ENCODE results near the gene TKFC. TPM values are rescaled to one million over a fixed set of nuclear protein-coding genes. Genes with fewer than 3 reads are reported as not detected.

Gene TKFC
- total and polyA plus RNA-seq, 2 donors from 2014 or later, result 64.6 to 107 TPM

DNA sequence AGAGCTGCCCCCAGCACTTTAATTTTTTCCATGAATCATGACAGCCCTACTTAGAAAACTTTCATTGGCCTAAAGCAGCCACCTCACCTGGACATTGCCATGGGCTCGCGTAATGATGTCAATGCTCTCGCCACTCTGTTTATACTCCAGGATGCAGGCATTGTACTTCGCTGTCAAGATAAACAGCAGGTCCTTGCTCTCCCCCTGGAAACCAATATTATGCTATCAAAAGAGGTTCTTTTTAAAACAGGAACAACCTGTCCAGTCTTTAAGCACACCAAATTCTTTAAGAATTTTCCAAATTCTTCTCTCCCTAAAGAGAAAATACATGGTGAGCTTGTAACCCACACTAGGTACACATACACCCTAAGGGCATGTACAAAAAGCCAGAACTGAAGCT, 3.2 kb upstream of the TKFC start:
- Histone ChIP-seq H3K9me3 (ENCODE audit: control insufficient read depth in 2 of 3, insufficient read depth in 1 of 3, low read length in 3 of 3) (no peaks in the 10 kb centered on the region), H3K27ac (ENCODE audit: low read depth in 2 of 2, low read length in 2 of 2) (no peak overlapping the region), H3K36me3 (ENCODE audit: control insufficient read depth in 2 of 3, insufficient read depth in 3 of 3, low read length in 3 of 3) (peaks cover 5 to 40% (median 25%) of the 10 kb centered on the region in 3 donors), H3K4me3 (ENCODE audit: low read length in 3 of 3) (no peak overlapping the region), H3K9ac (ENCODE audit: low read length in 3 of 3) (no peak overlapping the region), H3K27me3 (ENCODE audit: control insufficient read depth, insufficient read depth, low read length) (no peaks in the 10 kb centered on the region), H3K4me1 (ENCODE audit: control insufficient read depth in 2 of 3, insufficient read depth in 2 of 3, low read depth in 1 of 3, low read length in 3 of 3) (peaks cover 4 to 23% (median 14%) of the 10 kb centered on the region in 3 donors)
- DNase-seq (no peak), FAIRE-seq (no peak)
- TF ChIP-seq, protein P1, sequence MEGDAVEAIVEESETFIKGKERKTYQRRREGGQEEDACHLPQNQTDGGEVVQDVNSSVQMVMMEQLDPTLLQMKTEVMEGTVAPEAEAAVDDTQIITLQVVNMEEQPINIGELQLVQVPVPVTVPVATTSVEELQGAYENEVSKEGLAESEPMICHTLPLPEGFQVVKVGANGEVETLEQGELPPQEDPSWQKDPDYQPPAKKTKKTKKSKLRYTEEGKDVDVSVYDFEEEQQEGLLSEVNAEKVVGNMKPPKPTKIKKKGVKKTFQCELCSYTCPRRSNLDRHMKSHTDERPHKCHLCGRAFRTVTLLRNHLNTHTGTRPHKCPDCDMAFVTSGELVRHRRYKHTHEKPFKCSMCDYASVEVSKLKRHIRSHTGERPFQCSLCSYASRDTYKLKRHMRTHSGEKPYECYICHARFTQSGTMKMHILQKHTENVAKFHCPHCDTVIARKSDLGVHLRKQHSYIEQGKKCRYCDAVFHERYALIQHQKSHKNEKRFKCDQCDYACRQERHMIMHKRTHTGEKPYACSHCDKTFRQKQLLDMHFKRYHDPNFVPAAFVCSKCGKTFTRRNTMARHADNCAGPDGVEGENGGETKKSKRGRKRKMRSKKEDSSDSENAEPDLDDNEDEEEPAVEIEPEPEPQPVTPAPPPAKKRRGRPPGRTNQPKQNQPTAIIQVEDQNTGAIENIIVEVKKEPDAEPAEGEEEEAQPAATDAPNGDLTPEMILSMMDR (IDR thresholded peaks at IDR 0.05; ENCODE audit: borderline replicate concordance, extremely low read depth, insufficient read depth), result no peak
- intact Hi-C loops (cut with DNase I), result no loop called here

DNA sequence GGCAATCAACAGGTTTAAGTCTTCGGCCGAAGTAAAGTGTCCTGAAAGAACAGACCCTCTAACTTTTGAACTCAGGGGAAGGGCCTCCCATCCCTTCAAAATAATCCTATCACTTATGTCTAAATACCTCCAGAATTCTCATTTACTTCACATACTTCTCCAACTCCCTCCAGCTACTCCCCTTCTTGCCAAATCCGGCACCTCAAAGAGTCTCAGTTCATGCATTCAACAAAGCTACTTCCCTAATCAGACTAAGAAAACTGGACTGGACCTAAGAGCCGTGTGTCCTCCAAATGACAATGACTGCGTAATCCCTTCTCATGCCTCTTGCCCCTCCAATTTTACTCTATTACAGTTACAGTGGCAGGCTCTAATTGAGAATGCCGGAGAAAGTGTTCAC, 1.4 kb upstream of the TKFC start:
- intact Hi-C loops (cut with DNase I), result no loop called here
- Histone ChIP-seq H3K27me3 (ENCODE audit: control insufficient read depth, insufficient read depth, low read length) (no peaks in the 10 kb centered on the region), H3K9me3 (ENCODE audit: control insufficient read depth in 2 of 3, insufficient read depth in 1 of 3, low read length in 3 of 3) (no peaks in the 10 kb centered on the region), H3K4me1 (ENCODE audit: control insufficient read depth in 2 of 3, insufficient read depth in 2 of 3, low read depth in 1 of 3, low read length in 3 of 3) (peaks cover 4 to 34% (median 17%) of the 10 kb centered on the region in 3 donors), H3K9ac (ENCODE audit: low read length in 3 of 3) (peak overlapping the region; percentile 77 to 92 (median 89)), H3K4me3 (ENCODE audit: low read length in 3 of 3) (peak overlapping the region; percentile 83 to 92 (median 84)), H3K27ac (ENCODE audit: low read depth in 2 of 2, low read length in 2 of 2) (no peak overlapping the region), H3K36me3 (ENCODE audit: control insufficient read depth in 2 of 3, insufficient read depth in 3 of 3, low read length in 3 of 3) (peaks cover 5 to 24% (median 12%) of the 10 kb centered on the region in 3 donors)
- TF ChIP-seq, protein P1 (IDR thresholded peaks at IDR 0.05; ENCODE audit: borderline replicate concordance, extremely low read depth, insufficient read depth), result no peak
- no peak for DNase-seq
- FAIRE-seq, result no peak

- TF ChIP-seq, protein P1 (IDR thresholded peaks at IDR 0.05; ENCODE audit: borderline replicate concordance, extremely low read depth, insufficient read depth), result no peak
- DNase-seq (peak in 3 of 5 donors; percentile 29 to 57 (median 42)), FAIRE-seq (no peak)
- peaks cover 5 to 22% (median 9%) of the 10 kb centered on the region in 3 donors for H3K36me3 ChIP-seq (ENCODE audit: control insufficient read depth in 2 of 3, insufficient read depth in 3 of 3, low read length in 3 of 3)
- peak overlapping the region; percentile 83 to 92 (median 84) for H3K4me3 ChIP-seq (ENCODE audit: low read length in 3 of 3)
- H3K4me1 ChIP-seq (ENCODE audit: control insufficient read depth in 2 of 3, insufficient read depth in 2 of 3, low read depth in 1 of 3, low read length in 3 of 3), result peaks cover 4 to 35% (median 17%) of the 10 kb centered on the region in 3 donors
- peak overlapping the region; percentile 78 to 85 for H3K27ac ChIP-seq (ENCODE audit: low read depth in 2 of 2, low read length in 2 of 2)
- intact Hi-C loops (cut with DNase I), result no loop called here
- H3K27me3 ChIP-seq (ENCODE audit: control insufficient read depth, insufficient read depth, low read length), result no peaks in the 10 kb centered on the region
- H3K9ac ChIP-seq (ENCODE audit: low read length in 3 of 3), result peak overlapping the region; percentile 77 to 92 (median 89)
- H3K9me3 ChIP-seq (ENCODE audit: control insufficient read depth in 2 of 3, insufficient read depth in 1 of 3, low read length in 3 of 3), result no peaks in the 10 kb centered on the region
Observed at GRCh38 chr11:61332281-61332796, 689 bp upstream of the TKFC start.

All from kidney (tissue), 14 donors.